ES-I3 (cell line): ENCODE results near the gene DBH.

Experiments
- H3K36me3 ChIP-seq: 2 replicates; pipeline ENCODE4 v1.6.1; 2013; ENCODE audit warnings: mild to moderate bottlenecking, low read length, control low read depth, moderate library complexity; ENCODE audit not compliant: insufficient read depth
- H3K4me1 ChIP-seq: 2 replicates; pipeline ENCODE4 v1.6.1; 2013; ENCODE audit warnings: mild to moderate bottlenecking, control low read depth, low read length; ENCODE audit not compliant: insufficient read depth
- H3K9ac ChIP-seq: 2 replicates; pipeline ENCODE4 v1.6.1; 2013; ENCODE audit warnings: low read depth, mild to moderate bottlenecking, low read length, moderate library complexity
- H3K9me3 ChIP-seq: 2 replicates; pipeline ENCODE4 v1.6.1; 2013; ENCODE audit warnings: mild to moderate bottlenecking, low read length, moderate library complexity; ENCODE audit not compliant: control insufficient read depth, insufficient read depth

DBH gene

DNA sequence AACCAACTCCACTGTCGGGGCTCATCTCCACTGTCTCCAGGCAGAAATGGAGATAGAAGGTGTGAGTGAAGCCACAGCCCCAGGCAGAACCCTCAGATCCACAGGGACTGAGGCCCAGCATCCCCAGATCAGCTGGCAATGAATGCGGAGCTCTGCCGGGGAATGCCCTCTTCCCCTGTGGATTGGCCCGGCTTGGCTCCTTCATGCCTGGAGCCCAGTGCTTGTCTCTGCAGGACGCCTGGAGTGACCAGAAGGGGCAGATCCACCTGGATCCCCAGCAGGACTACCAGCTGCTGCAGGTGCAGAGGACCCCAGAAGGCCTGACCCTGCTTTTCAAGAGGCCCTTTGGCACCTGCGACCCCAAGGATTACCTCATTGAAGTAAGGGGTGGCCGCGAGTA is 3.5 kb downstream of the DBH start:
- Histone ChIP-seq H3K9me3 (no peaks in the 10 kb centered on the region), H3K36me3 (no peaks in the 10 kb centered on the region), H3K4me1 (peaks cover 7% of the 10 kb centered on the region; the same call in 1 of the 2 replicates), H3K9ac (no peak overlapping the region)

DNA sequence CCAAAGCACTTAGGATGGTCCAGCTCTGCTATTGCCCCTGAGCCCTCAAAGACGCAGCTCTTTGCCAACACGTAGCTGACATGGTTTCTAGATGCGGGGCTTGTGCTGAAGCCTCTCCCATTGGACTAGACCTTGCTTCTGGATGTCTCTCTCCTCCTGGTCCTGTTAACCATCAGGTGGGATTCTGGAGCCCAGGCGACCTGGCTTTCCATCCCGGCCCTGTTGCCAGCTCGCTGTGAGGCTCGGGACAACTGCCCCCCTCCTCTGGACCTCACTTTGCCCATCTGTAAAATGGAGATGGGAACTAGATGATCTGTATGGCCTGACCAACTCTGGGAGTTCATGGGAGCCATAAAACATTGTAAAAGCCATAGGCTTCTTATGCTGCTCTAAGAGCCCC is 4.0 kb downstream of the DBH start:
- no peaks in the 10 kb centered on the region for H3K36me3 ChIP-seq

DNA sequence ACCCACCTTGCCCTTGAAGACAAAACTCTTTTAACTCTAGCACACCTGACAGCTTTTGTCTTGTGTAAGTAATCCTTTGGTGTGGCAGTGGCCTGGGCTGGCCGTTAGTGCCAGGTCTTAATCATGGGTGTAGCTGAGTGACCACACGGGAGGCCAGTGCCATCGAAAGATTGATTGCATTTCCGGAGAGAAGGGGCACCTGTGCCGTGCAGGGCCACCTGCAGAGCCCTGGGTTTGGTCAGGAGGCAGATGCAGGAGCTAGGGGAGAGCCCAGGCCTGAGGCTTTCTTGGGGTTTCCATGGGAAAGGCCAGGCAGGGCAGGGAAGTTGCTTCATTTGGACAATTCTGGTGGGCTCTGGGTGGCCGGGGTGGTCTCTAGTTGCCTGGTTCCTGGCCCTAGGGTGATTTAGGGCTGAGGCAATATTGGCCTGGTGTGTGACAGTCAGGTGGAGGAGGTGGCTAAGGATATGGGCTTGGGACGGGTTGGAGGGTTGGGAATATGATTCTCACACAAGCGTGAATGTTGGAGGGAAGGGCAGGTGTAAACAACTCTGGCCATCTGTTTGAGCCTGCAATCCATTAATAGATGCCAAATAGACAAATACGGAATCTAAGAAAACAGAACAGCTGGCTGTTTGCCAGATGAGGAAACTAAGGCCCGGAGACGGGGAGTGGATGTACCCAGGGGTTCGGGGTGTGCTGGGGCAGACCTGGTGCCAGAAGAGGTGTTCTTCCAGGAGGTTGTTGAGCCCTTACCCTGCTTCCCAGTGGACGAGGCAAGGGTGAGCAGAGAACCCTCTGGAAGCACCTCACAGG is 4.6 kb downstream of the DBH start:
- peaks cover 7% of the 10 kb centered on the region; the same call in 1 of the 2 replicates for H3K4me1 ChIP-seq
- H3K36me3 ChIP-seq = no peaks in the 10 kb centered on the region
- H3K9ac ChIP-seq = no peak overlapping the region
- H3K9me3 ChIP-seq = no peaks in the 10 kb centered on the region

More for the DNA sequence above, 4.0 kb downstream of the DBH start:
- peaks cover 7% of the 10 kb centered on the region; the same call in 1 of the 2 replicates for H3K4me1 ChIP-seq
- no peak overlapping the region for H3K9ac ChIP-seq
- H3K9me3 ChIP-seq = no peaks in the 10 kb centered on the region

DNA sequence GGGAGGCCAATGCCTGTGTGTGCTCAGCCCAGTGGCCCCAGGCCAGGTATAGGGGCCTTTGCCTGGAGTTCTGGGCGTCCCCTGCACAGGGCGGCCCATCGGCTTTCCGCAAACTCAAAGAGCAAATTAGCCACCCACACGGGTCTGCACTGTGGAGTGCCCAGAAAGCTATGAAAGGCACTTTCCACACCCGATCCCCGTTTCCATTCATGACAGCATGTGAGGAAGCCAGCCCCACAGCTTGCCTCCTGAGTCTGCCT is 5.2 kb downstream of the DBH start:
- Histone ChIP-seq H3K36me3 (no peaks in the 10 kb centered on the region), H3K9ac (no peak overlapping the region), H3K4me1 (peaks cover 7% of the 10 kb centered on the region; the same call in 1 of the 2 replicates), H3K9me3 (no peaks in the 10 kb centered on the region)

DNA sequence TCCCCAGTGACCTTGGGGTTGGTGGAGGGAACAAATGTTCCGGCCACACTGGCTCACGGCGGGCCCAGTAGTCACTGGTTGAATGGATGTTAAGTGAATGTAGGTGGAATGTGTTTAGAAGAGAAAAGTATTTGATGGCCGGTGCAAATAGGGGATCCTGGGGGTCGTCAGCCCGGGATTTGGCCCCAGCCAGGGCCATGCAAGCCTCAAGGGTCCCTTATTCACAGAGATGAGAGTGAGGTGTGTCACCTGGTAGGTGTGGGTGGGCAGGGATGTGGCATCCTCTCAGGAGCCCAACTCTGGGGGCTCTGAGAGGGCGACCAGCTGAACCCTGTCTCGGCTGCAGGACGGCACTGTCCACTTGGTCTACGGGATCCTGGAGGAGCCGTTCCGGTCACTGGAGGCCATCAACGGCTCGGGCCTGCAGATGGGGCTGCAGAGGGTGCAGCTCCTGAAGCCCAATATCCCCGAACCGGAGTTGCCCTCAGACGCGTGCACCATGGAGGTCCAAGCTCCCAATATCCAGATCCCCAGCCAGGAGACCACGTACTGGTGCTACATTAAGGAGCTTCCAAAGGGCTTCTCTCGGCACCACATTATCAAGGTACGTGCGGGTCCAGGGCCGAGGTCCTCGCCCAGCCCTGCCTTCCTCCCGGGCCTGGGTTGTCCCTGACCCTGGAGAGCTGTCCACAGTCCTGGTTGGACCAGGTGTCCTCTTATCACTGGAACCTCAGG is 5.9 kb downstream of the DBH start:
- Histone ChIP-seq H3K36me3 (no peaks in the 10 kb centered on the region), H3K4me1 (peaks cover 7% of the 10 kb centered on the region; the same call in 1 of the 2 replicates), H3K9me3 (no peaks in the 10 kb centered on the region), H3K9ac (no peak overlapping the region)

DNA sequence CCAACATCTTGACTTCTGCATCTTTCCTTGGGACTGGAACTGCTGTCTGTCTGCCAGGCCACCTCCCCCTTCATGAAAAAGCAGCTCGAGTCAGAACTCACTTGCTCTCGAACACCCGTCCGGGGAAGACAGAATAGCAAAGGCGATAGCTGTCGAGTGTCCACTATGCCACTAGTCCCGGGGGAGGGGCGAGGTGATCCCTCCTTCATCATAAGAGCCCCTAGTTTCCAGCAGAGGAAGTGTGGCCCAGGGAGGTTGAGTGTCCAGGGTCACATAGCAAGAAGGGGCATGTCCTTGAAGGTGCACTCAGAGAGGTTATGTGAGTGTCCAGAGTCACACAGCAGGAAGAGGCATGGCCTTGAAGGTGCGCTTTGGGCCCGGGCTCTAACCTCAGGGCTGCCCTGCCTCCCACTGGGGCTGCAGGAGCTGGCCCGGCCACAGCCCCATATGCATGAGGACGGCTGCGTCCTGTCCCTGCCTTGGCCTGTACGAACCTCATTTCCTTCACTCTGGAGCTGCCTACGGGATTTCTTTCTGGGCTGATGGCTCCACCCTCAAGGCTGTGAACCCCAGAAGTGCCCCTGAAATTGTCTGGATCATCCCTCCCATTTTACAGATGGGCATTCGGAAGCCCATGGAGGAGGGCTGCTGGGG is 6.7 kb downstream of the DBH start:
- Histone ChIP-seq H3K9me3 (no peaks in the 10 kb centered on the region), H3K9ac (no peak overlapping the region), H3K4me1 (0 out of 2 replicates have a peak, but pooled peaks cover 2% of the 10 kb centered on the region), H3K36me3 (no peaks in the 10 kb centered on the region)

DNA sequence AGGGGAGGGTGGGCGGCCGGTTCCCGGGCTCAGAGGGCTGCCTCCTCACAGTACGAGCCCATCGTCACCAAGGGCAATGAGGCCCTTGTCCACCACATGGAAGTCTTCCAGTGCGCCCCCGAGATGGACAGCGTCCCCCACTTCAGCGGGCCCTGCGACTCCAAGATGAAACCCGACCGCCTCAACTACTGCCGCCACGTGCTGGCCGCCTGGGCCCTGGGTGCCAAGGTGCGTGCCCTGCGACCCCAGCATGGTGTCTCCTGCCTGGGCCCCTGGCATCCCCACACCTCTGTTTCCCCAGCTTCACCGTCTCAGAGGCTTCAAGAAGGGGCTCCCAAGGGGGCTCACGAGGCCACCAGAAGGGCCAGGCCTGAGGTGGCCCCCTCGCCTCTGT is 7.2 kb downstream of the DBH start:
- H3K4me1 ChIP-seq = no peaks in the 10 kb centered on the region

DNA sequence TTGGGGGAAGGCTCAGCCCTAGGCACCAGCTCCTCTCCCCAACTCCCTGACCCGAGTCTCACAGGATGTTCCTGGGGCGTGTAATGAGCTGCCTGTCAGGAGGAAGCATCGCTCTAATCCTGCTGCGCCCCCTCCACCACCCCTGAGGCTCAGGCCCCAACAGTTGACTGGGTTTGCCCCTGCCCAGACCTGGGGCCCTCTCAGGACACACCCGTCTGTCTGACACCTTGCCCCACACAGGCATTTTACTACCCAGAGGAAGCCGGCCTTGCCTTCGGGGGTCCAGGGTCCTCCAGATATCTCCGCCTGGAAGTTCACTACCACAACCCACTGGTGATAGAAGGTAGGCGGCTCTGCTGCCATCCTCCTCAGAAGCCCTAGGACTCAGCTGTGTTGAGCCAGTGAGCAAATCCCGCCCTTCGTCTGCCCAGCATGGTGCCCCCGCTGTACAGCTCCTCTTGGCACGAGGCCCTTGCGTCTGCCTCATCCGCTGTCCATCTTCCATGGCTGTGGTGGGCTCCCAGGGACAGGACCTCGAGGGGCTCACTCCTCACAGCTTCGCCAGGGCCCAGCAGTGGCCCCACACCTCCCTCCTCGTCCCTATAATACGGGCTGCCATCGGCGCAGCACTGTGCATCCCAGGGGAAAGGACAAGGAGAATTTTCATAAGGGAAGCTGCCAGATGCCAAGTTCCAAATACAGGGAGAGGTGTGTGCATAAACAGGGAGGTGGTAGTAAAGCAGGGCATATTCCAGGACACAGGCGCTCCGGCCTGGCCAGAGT is 8.0 kb downstream of the DBH start:
- Histone ChIP-seq H3K9me3 (no peaks in the 10 kb centered on the region), H3K4me1 (no peaks in the 10 kb centered on the region), H3K36me3 (no peaks in the 10 kb centered on the region), H3K9ac (no peak overlapping the region)

More for the DNA sequence above, 7.2 kb downstream of the DBH start:
- no peaks in the 10 kb centered on the region for H3K9me3 ChIP-seq
- no peaks in the 10 kb centered on the region for H3K36me3 ChIP-seq
- H3K9ac ChIP-seq = no peak overlapping the region

DNA sequence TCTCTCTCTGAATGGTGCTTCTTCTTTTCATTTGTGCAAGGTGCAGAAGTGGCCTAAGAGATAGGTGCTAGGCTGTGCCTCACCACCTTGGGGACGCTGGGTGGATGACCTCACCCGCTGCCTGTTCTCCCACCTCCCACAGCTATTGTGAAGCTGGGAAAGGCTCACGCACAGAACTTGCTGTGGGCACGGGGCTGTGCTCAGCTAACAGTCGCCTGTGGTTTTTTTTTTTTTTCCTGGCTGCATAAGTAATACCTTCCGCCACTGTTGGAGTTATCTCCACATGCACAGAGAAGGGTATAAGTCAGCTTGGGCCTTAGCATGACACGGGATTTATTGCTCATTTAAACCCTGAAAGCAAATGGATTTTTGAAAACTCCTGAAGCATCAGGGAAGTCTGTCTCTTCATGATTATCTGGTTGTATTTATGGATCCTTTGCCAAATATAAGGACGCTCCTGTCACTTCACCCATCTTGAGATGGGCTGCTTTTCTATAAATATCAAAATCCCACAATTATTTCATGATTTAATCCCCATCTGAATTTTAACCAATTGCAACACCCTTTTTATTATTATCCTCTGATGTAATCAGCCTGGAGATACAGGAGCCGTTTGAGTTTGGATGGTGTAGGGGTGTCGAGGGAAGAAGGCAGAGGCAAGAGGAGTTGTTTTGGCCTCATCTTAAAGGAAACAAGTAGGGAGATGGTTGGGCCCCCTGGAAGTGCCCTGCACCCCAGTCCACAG is 9.0 kb downstream of the DBH start:
- Histone ChIP-seq H3K36me3 (no peaks in the 10 kb centered on the region), H3K9me3 (no peaks in the 10 kb centered on the region), H3K9ac (no peak overlapping the region), H3K4me1 (no peaks in the 10 kb centered on the region)

DNA sequence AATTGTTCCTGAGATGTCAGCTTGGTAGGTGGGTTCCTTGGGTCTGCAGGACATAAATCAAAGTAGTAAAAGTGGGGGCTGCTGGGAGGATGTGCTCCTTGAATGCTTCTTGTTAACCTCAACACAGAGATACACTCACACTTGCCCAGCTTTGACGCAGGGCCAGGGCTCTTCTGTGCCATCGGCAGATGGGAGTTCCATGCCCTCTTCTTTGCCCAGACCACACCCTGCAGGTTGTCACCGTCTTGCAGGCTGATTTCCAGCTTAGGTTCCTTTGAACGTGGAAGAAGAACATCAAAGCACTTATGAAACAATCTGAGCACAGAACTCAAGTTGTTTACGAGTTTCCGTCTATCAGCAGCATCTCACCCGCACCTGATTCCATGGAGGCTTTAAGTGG is 11.0 kb downstream of the DBH start:
- no peaks in the 10 kb centered on the region for H3K9me3 ChIP-seq
- H3K36me3 ChIP-seq = no peaks in the 10 kb centered on the region
- H3K4me1 ChIP-seq = no peaks in the 10 kb centered on the region
- no peak overlapping the region for H3K9ac ChIP-seq

DNA sequence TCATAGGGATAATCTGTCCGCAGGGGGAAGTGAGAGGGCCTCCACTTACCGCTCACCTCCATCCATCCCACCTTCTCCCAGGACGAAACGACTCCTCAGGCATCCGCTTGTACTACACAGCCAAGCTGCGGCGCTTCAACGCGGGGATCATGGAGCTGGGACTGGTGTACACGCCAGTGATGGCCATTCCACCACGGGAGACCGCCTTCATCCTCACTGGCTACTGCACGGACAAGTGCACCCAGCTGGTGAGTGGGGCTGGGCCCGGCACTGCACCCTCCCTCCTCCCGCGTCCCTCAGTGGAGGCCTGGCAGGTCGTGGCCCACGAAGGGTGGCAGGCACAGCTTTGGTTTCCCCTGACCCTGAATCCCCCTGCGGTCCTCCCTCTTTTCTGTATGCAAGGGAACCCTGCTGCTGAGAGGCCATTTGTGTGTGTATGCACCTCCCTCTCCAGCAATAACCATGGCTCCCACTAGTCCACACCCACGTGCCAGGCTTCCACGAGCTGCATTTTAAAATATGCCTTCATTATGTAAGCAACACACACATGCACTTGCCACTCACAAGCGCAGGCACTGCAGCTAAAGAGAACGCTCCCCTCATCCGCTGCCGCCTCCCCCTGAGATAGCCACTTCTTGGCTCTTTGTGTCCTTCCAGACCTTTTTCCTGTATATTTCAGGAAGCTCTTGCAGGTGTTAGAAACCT is 11.8 kb downstream of the DBH start:
- Histone ChIP-seq H3K4me1 (no peaks in the 10 kb centered on the region), H3K9me3 (no peaks in the 10 kb centered on the region), H3K36me3 (no peaks in the 10 kb centered on the region)

DNA sequence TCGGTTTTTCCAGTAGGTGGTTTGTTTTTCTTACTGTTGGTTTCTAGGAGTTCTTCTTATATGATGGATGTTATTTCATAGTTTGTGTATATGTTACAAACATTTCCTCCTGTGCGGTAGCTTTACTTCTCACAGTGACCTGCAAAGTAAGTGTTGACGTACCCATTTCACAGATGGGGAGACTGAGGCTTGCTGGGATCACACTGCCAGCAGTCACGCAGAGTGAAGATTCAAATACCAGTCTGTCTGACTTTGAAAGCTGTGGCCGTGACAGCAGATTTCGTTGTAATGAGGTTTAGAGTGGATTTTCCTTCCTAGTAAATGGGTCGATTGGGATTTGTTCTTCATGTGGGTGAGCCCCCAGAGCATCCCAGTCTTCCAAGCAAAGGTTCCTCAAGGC is 13.0 kb downstream of the DBH start:
- H3K36me3 ChIP-seq = no peaks in the 10 kb centered on the region
- no peaks in the 10 kb centered on the region for H3K9me3 ChIP-seq
- H3K9ac ChIP-seq = no peak overlapping the region
- no peaks in the 10 kb centered on the region for H3K4me1 ChIP-seq

More for the DNA sequence above, 11.8 kb downstream of the DBH start:
- no peak overlapping the region for H3K9ac ChIP-seq

DNA sequence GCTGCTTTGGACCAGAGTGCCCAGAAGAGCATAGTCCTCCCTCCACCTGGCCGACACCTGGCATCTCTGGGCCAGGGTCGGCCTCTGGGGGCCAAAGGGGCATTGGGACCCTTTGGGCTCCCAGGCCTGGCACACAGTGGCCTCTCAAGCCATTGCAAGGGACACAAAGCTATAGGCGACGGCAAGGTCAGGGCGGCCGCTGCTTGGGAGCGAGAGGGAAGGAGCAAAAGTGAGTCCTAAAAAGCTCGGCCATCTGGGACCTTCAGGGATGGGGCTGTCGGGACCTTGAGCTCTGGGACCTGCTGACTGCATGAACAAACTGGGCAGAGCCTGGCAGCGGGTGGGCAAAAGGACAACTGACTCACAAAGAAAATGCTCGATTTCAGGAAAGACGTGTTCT is 13.9 kb downstream of the DBH start:
- Histone ChIP-seq H3K9me3 (no peaks in the 10 kb centered on the region), H3K9ac (no peak overlapping the region), H3K4me1 (no peaks in the 10 kb centered on the region), H3K36me3 (no peaks in the 10 kb centered on the region)
